GM21526 (cell line): Measurements from ENCODE around the gene EDRF1.
A peak's percentile ranks its signal among the peaks of the same experiment; 100 is the strongest.
"Not testable (repeated sequence)": the region's sequence is repeated elsewhere in the genome, so short reads cannot be mapped to it uniquely, and the experiment has no call there.

Experiments
- ATAC-seq: cut with Tn5 transposase; IDR thresholded peaks from one replicate; pipeline ENCODE4 v1.9.1; 2021; ENCODE audit warnings: moderate library complexity; ENCODE audit not compliant: unreplicated experiment, low FRiP score

EDRF1 gene, protein sequence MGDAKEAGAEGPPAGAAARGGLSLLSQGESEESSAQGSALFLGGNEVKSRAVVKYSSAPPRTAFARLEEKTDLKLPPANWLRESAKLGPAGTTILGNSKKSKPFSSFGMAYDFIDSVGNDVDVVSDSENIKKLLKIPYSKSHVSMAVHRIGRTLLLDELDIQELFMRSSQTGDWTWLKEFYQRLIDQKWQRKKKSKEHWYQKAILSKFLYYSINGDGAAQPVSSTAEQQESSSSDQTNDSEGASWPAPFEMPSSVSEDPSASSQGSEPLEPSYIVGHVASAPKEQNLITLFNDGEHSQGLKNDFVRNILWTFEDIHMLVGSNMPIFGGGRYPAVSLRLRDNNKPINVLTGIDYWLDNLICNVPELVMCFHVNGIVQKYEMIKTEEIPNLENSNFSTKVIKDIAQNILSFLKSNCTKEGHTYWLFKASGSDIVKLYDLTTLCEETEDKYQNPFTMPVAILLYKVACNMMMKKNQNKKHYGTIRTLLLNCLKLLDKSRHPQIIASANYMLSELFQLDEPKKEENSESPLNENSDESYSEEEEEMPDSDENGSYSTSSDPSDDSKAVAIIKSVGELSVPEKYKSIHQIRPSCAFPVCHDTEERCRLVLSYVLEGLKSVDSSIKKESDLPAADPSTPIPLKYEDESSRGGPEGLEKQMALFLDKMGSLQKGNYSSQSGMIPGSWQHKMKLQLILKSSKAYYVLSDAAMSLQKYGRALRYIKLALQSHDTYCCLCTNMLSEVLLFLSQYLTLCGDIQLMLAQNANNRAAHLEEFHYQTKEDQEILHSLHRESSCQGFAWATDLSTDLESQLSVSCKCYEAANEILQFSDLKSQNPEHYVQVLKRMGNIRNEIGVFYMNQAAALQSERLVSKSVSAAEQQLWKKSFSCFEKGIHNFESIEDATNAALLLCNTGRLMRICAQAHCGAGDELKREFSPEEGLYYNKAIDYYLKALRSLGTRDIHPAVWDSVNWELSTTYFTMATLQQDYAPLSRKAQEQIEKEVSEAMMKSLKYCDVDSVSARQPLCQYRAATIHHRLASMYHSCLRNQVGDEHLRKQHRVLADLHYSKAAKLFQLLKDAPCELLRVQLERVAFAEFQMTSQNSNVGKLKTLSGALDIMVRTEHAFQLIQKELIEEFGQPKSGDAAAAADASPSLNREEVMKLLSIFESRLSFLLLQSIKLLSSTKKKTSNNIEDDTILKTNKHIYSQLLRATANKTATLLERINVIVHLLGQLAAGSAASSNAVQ

DNA sequence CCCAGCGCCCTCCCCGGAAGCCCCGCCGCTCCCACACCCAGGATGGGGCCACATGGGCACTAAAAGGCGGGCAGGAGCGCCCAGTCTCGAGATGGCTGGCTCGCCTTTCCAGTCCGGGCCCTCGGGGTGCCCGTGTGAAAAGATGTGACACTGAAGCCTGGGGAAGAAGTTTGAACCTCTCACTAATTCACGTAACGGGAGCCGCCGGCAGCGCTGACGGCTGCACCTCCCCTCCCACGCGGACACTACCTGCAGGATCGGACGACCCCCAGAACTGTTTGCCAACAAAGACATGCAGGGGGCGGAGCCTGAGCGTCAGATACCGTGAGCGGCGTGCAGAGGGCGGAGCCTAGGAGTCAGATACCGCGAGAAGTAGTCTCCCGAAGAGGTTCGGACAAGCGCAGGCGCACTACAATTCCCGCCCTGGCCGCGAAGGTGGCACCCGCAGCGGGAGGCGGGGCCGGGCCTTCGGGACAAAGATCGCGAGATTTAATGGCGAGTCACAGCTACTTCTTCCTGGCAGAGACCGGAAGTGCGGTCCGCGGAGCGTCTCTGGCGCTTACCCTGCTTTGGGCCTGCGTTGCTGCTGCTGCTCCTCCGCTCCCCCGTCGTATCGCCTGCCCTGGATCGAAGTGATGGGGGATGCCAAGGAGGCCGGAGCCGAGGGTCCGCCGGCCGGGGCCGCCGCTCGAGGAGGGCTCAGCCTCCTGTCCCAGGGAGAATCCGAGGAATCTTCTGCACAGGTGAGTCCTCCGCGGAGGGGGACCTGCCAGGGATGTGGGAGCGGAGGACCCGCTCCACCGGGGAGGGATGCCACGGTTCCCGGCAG, at the start of gene EDRF1:
EDRF1 (plus strand) TSS at position 537 of the 829 bp plus-strand sequence; CDS start at position 636, 99 bp downstream.
- peak; percentile 97 for ATAC-seq

GRCh38 chr10:125672884-125673283, 46.6 kb upstream of the EDRF1 start:
- ATAC-seq, result no peak

DNA sequence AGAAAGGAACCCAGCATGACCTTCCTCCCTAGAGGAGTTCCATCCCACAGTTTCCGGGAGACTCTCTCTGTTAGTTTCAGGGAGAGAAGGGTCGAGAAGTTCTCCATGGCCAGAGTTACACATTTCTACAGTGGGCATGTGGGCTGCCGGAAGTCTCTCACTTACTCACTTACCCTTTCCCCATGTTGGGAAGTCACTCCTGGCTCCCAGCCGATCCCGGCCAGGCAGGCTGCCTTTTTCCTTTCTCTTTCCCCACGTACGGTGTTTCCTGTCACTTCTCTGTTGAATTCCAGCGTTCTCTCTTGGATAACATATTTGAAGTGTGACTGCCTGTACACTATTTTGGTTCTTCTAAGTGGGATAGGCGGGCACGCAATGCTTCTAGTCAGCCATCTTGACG, 40.1 kb upstream of the EDRF1 start:
- ATAC-seq, result no peak

DNA sequence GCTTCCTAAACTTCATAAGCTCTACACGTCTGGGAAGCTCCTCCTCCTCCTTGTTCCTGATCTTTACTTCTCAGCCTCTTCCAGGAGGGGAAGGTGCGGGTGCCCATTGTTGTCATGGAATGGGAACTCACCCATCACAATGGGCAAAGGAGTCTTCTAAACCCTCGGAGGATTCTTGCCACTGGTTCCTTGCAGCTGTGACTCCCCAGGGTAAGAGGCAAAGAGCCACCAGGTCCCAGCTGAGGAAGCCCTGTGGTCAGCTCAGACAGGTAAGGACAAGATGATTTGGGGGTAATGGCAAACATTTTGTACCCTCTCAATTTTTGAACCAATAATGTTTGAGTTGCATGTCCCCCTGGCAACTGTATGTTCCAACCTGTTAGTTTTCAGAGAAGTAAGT, 36.4 kb upstream of the EDRF1 start, which contains the start of gene TEX36:
TEX36 (minus strand) TSS at position 101 of the 400 bp plus-strand sequence. CDS start 174 bp downstream, outside the sequence.
- no peak for ATAC-seq

DNA sequence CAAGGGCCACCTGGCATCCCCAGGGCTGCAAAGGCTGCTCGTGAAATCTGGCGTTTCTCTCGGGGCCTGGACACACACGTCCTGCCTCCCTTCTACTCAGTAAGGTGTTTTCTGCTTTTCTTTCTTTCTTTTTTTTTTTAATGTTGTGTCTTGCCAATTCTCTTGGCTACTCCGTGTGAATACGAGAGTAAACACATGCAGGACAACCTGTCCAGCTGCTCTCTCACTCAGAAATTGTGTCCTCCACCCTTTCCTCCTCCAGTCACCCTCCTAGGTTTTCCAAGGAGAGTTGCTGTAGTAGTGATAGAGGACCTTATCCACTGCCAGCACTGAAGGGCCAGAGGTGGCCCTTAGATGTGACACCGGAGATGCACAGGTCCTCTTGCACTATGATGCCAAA, 35.7 kb upstream of the EDRF1 start:
- ATAC-seq, result no peak

DNA sequence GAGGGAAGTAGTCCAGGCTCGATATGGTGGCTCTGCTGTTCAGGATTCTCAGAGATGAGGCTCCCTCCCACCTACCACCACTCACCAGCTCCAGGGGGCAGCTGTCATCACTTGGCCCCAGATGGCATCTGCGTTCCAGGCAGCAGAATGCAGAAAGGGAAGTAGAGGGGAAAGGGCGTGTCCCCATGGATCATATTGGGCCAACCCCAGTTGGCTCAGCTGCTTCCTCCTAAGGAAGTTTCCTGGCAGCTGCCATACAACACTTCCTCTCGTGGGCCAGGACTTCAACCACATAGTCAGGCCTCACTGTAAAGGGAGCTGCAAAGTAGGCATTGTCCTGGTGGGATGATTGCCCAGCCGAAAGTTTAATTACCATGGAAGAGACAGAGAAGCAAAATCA, 34.9 kb upstream of the EDRF1 start:
- ATAC-seq, result no peak

GRCh38 chr10:125687507-125688185, 31.9 kb upstream of the EDRF1 start:
- no peak for ATAC-seq

GRCh38 chr10:125689955-125690569, 29.4 kb upstream of the EDRF1 start:
- ATAC-seq, result no peak

DNA sequence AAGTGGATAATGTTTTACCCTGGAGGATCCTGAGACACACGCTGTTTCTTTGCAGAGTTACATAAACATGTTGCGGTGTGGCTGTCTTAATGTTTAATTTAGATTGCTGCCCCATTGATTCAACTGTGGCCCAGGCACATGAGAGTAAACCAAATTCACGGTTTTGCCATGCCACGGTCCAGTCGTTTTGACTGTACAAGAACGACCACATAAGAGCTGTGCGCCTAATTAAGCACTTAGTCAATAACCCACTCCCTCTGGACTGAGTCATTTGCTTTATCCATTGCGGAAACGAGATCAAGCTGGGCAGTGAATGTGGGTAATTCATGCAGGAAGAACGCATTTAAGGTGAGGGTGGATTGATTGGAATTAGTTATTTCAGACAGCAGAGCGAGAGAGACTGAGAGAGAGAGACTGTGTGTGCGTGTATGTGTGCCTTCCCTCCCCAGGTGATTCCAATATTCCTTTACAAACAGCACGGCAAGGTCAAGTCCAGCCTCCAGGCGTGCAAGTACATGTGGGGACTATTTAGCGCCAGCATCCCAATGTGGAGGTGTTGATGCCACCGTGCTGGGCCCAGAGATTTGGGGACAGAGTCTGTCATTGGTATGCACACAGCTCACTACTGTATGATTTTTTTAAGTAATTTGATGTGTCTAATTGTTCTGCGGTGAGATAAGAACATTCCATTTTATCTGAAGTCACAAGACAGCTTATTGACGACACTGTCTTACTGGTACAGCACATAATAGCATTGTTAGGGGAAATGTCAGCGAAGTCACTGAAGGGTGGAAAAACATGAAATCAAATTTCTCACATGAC, 28.1 kb upstream of the EDRF1 start:
- ATAC-seq, result no peak

DNA sequence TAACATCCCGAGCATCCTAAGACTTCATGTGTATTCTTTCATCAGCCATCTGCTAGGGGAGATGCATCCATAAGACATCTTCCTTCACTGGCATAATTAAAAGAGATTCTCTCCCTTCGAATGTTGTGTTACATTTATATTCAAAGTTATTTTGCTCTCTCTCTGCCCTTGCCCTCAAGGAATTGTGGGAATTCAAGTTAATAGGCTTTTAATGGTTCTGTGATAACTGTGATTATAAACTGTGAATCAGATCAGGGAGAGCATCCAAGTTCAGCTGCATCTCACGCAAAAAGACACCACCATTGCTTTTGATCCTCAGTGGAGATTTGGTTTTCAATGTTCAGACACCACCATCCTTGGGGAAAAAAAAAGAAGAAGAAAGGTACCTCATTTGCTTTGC, 27.3 kb upstream of the EDRF1 start:
- ATAC-seq, result no peak

- ATAC-seq, result no peak
Observed at GRCh38 chr10:125692601-125693523, 26.6 kb upstream of the EDRF1 start.

- ATAC-seq, result no peak
Observed at GRCh38 chr10:125693524-125693847, 26.0 kb upstream of the EDRF1 start.

DNA sequence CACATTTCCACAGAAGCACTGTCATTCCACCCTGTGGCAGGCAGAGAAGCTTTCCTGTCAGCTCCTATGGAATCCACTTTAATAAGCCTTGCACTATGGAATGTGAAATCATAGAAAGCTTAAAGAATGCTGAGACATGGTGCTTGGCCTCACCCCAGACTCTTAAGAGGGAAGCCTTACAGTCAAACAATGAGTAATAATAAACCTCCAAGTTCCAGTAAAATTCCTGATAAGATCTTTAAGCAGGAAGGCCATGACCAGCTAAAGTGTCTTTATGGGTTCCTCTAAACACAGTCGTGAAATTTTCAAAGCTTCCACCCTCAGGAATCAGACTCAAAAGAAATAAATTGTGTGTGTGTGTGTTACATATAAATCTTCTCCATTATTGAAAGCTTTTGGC, 24.6 kb upstream of the EDRF1 start:
- ATAC-seq, result no peak

DNA sequence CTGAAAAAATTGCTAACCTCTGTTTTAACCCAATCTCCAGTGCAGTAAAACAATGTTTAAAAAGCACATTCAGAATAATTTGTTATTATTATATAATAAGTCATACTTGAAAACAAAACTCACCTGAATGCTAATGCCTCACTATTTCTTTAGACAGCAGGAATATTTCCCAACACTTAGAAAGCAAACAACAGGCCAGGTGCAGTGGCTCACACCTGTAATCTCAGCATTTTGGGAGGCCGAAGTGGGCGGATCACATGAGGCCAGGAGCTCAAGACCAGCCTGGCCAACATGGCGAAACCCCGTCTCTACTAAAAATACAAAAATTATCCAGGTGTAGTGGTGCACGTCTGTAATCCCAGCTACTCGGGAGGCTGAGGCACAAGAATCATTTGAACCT, 22.6 kb upstream of the EDRF1 start:
- not testable (repeated sequence) for ATAC-seq

- no peak for ATAC-seq
Observed at GRCh38 chr10:125698481-125698998, 21.0 kb upstream of the EDRF1 start.

- ATAC-seq, result no peak
Observed at GRCh38 chr10:125699562-125700143, 19.9 kb upstream of the EDRF1 start.
